ENCODE measurements around the gene PPP1R16B. TPM values are rescaled to one million over a fixed set of nuclear protein-coding genes. Genes with fewer than 3 reads are reported as not detected.

Gene PPP1R16B
- total and polyA plus RNA-seq, 2 of the 8 experiments (the other 6 are each of a cell fraction or from before 2014, with no cell fraction given): 2.6 to 8.9 TPM

GRCh38 chr20:38805958-38806854, 709 bp downstream of the PPP1R16B start:
- peaks cover 4 to 25% (median 17%) of the 10 kb centered on the region in 4 experiments; a peak in 6 of 7 replicates for H3K27me3 ChIP-seq (replicated peaks in 1 of 4; ENCODE audit: control insufficient read depth in 3 of 4, extremely low read depth in 1 of 4, insufficient read depth in 3 of 4, low read length in 3 of 4)
- H3K27ac ChIP-seq (ENCODE audit: low read depth, low read length): no peak overlapping the region
- H2BK15ac ChIP-seq (ENCODE audit: low read length): no peak overlapping the region
- FAIRE-seq (no peak), DNase-seq (ENCODE audit: low read depth in 1 of 2, low spot score in 2 of 2) (peak in 1 of 2 experiments; percentile 74)
- H4K91ac ChIP-seq (replicated peaks; ENCODE audit: insufficient read length, low read length): peak overlapping the region; percentile 9
- H3K4me3 ChIP-seq (ENCODE audit: extremely low read depth in 1 of 4, insufficient read depth in 2 of 4, low read depth in 3 of 4, low read length in 4 of 4): peak overlapping the region; percentile 62 to 87 (median 63)
- H3K14ac ChIP-seq (ENCODE audit: insufficient read length): no peak overlapping the region
- peaks cover 18% of the 10 kb centered on the region; the same call in 1 of the 2 replicates for H3K23me2 ChIP-seq (ENCODE audit: low read depth, low read length)
- H2BK20ac ChIP-seq (ENCODE audit: low read length): no peak overlapping the region
- H2AK5ac ChIP-seq (ENCODE audit: low read depth, low read length): no peak overlapping the region
- peak overlapping the region; percentile 46; the same call in 1 of the 2 replicates for H4K8ac ChIP-seq (ENCODE audit: extremely low read depth, insufficient read depth, low read length)
- H3K4me1 ChIP-seq (replicated peaks in 1 of 4; ENCODE audit: control insufficient read depth in 3 of 4, insufficient read depth in 4 of 4, low read length in 3 of 4): peaks cover 13 to 18% (median 15%) of the 10 kb centered on the region in 4 experiments
- H3K56ac ChIP-seq (replicated peaks; ENCODE audit: insufficient read length, low read depth, low read length): no peak overlapping the region
- H2BK12ac ChIP-seq (ENCODE audit: low read depth, low read length): no peak overlapping the region
- H3K36me3 ChIP-seq (ENCODE audit: control insufficient read depth in 2 of 4, insufficient read depth in 4 of 4, low read length in 3 of 4): no peaks in the 10 kb centered on the region
- peak overlapping the region; percentile 83 to 87 for H3K4me2 ChIP-seq (ENCODE audit: insufficient read depth in 1 of 2, low read depth in 2 of 2, low read length in 2 of 2)
- peaks cover 0 to 2% of the 10 kb centered on the region in 2 experiments for H4K20me1 ChIP-seq (replicated peaks in 1 of 2; ENCODE audit: control insufficient read depth in 1 of 2, insufficient read depth in 2 of 2, low read length in 2 of 2)
- H3K23ac ChIP-seq (ENCODE audit: insufficient read length): no peak overlapping the region
- H3K9ac ChIP-seq (replicated peaks in 1 of 4; ENCODE audit: extremely low read depth in 1 of 4, low read depth in 3 of 4, low read length in 3 of 4): peak overlapping the region in 2 of 4 experiments; percentile 20 to 37; a peak in 3 of 7 replicates
- no peak overlapping the region for H2BK120ac ChIP-seq (replicated peaks; ENCODE audit: low read depth, low read length)
- H3K9me3 ChIP-seq (ENCODE audit: insufficient read depth in 2 of 2, low read depth in 1 of 2, low read length in 1 of 2): no peaks in the 10 kb centered on the region
- 3% methylated on average over 37 of the region's 81 CpGs; no CpG with 5 or more reads in 1 of the 2 experiments for WGBS, 2 experiments (ENCODE audit: extremely low coverage in 1 of 2, insufficient coverage in 1 of 2, insufficient read length in 1 of 2, insufficient replicate concordance in 2 of 2, low coverage in 1 of 2, low lambda C conversion rate in 2 of 2, missing lambda C conversion rate in 1 of 2)
- CTCF ChIA-PET (ENCODE audit: partially characterized antibody): interaction anchor here (0.6 to 4.3 kb wide), 17 partner anchors 10 to 123 kb away, joined by 3 to 18 read pairs (median 5); partner anchors contain the start of gene FAM83D
- H3K79me1 ChIP-seq (ENCODE audit: low read depth, low read length): no peaks in the 10 kb centered on the region; the same call in 1 of the 2 replicates
- POLR2A ChIA-PET (ENCODE audit: partially characterized antibody): interaction anchor here (0.7 to 2.8 kb wide), 17 partner anchors 10 to 156 kb away, joined by 3 to 18 read pairs (median 4); partner anchors contain the start of genes ACTR5, DHX35 and FAM83D
- H2BK5ac ChIP-seq (ENCODE audit: low read depth, low read length): no peak overlapping the region
- H3K18ac ChIP-seq (ENCODE audit: extremely low read depth, low read length): peak overlapping the region; percentile 60
- no peaks in the 10 kb centered on the region for H3K79me2 ChIP-seq (ENCODE audit: control insufficient read depth in 1 of 2, insufficient read depth in 2 of 2, low read length in 2 of 2)
- H3K4ac ChIP-seq (replicated peaks; ENCODE audit: insufficient read length, low read depth, low read length): no peak overlapping the region
- H2AFZ ChIP-seq (ENCODE audit: low read length): no peak overlapping the region; the same call in 1 of the 2 replicates
- no peak overlapping the region for H4K5ac ChIP-seq (ENCODE audit: insufficient read length, low read depth, low read length)
- TF ChIP-seq TBP (IDR thresholded peaks at IDR 0.05; ENCODE audit: low read depth, low read length) (0 out of 2 replicates have a peak, but pooled peaks have one; percentile 22), E2F6 (IDR thresholded peaks at IDR 0.05) (0 out of 2 replicates have a peak, but pooled peaks have one; percentile 27), MAX (IDR thresholded peaks at IDR 0.05) (peak; percentile 5; the same call in 1 of the 2 replicates), KDM4A (IDR thresholded peaks at IDR 0.05; ENCODE audit: low read depth, low read length, severe bottlenecking) (peak; percentile 58), CTCF (IDR thresholded peaks at IDR 0.05; ENCODE audit: control extremely low read depth in 1 of 3, insufficient read depth in 1 of 3, low read depth in 1 of 3, low read length in 3 of 3) (peak in 2 of 3 experiments; percentile 4 to 19; a peak in 2 of 4 replicates), SP1 (IDR thresholded peaks at IDR 0.05; ENCODE audit: low read depth, low read length) (no peak)
